Activated naive CD8-positive, alpha-beta T cell treated with anti-CD3 and anti-CD28 coated beads for 36 hours (primary cell): ENCODE data around the gene VBP1. TPM values are rescaled to one million over a fixed set of nuclear protein-coding genes. Genes with fewer than 3 reads are reported as not detected.
"Not testable (repeated sequence)": the region's sequence is repeated elsewhere in the genome, so short reads cannot be mapped to it uniquely, and the experiment has no call there.

Experiments used
- DNase-seq: peaks from one replicate; pipeline ENCODE4 v3.0.0; 2021
- H3K27ac Mint-ChIP-seq: one replicate; pipeline ENCODE4 v1.8.0; 2022; ENCODE audit warnings: mild to moderate bottlenecking, moderate library complexity, mixed read lengths
- H3K27me3 Mint-ChIP-seq: one replicate; pipeline ENCODE4 v1.8.0; 2022; ENCODE audit warnings: mild to moderate bottlenecking, mixed read lengths
- H3K36me3 Mint-ChIP-seq: one replicate; pipeline ENCODE4 v1.8.0; 2021; ENCODE audit warnings: mild to moderate bottlenecking, mixed read lengths
- H3K4me1 Mint-ChIP-seq: one replicate; pipeline ENCODE4 v1.8.0; 2021; ENCODE audit warnings: mixed read lengths
- H3K4me3 Mint-ChIP-seq: one replicate; pipeline ENCODE4 v1.8.0; 2022; ENCODE audit warnings: mild to moderate bottlenecking, moderate library complexity, mixed read lengths
- H3K9me3 Mint-ChIP-seq: one replicate; pipeline ENCODE4 v1.8.0; 2022; ENCODE audit warnings: mixed read lengths
- total RNA-seq, 2 experiments: library from RNA; stranded (reverse); gene quantifications; one replicate each; pipeline ENCODE4 v1.2.3, GENCODE V29; 2021

The VBP1 gene
- total RNA-seq = 10 to 100 TPM; 82.9 to 86.8 TPM

DNA sequence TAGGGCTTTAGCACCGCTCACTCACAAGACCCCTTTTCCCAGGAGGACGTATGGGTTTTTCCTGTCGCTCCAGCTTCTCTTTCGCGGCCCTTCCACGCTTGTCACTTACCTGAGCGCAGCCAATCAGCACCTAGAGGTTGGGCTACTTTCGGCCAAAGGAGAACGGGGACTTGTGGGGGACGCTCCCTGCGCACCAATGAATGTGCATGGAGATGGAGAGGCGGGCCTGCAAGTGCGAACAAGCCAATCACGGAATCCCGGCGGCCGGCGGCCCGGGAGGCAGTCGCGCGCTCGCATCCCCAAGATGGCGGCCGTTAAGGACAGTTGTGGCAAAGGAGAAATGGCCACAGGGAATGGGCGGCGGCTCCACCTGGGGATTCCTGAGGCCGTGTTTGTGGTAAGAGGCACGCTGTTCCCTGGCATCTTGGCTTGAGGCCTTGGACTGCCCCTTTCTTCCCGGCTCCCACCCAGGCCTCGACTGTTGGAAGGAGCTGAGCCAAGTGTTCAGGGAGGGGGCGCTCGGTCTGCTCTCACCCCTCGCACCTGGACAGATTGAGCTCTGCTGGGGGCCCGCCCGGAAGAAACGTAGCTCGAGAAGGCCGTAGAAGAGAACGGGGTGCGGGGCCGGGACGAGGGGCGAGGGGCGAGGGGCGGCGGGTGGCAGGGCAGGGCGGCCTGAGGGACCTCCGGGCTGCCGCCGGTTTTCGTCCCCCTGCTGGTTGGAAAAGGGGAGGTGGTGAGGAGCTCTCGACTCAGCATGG, at the start of gene VBP1:
VBP1 (plus strand) TSS at position 282 of the 761 bp plus-strand sequence; CDS start at position 305, 23 bp downstream.
- Mint-ChIP-seq H3K27ac (peak within 1 kb of the TSS; percentile 89), H3K9me3 (no peaks in the 10 kb centered on the region), H3K36me3 (peaks cover 11% of the 10 kb centered on the region), H3K4me1 (peaks cover 17% of the 10 kb centered on the region), H3K4me3 (peak within 1 kb of the TSS; percentile 97), H3K27me3 (no peaks in the 10 kb centered on the region)
- peak; percentile 87 for DNase-seq

- Mint-ChIP-seq H3K27ac (no peak overlapping the region), H3K36me3 (no peaks in the 10 kb centered on the region), H3K4me3 (no peak overlapping the region), H3K27me3 (no peaks in the 10 kb centered on the region), H3K9me3 (no peaks in the 10 kb centered on the region), H3K4me1 (no peaks in the 10 kb centered on the region)
- no peak for DNase-seq
These were observed 46.4 kb upstream of the VBP1 start for GRCh38 chrX:155169881-155170280.

DNA sequence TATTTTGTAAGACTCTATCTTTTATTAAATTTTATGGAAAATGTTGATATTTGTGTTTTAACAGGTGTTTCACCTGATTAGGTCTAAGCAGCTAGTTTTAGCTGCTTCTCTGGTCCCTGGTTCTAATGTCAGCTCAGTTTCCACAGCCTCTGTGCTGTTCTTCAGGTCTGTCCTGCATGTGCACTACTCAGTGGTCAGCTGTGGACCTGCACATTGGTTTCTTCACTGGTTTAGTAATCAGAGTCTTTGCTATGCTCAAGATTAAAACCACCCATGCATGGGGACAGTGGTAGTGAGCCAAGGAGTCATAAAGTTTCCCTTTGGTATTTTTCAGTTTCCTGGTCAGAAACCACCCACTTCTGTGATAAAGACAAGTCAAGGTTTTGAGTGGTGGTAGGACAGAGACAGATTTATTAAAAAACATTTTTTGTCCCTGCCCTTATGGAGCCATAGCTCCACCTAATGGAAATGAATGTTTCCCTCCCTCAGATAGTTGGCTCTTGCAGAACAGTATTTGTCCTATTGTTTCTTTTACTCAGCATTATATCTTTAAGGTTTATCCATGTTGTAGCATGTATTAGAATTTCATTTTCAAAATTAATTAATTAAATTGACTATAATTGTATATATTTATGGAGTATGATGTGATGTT, 36.8 kb upstream of the VBP1 start:
- Mint-ChIP-seq H3K4me3 (no peak overlapping the region), H3K9me3 (no peaks in the 10 kb centered on the region)

DNA sequence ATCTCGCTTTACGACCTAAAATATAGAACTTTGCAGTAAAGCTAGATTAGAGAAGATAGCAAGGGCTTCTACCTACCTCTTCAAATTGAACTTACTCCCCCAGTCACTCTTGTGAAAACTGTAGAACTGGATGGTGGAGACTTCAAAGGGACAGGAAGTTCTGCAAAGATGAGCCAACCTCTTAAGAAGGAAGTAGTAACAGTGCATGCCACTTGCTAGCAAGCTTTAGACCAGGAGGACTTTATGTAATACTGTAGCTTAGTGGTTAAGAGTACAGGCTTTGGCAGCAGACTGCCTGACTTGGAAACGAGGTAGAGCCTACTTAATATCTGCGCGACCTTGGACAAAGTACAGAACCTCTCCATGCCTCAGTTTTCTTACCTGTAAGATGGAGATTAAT, 27.5 kb upstream of the VBP1 start:
- H3K4me1 Mint-ChIP-seq = peaks cover 22% of the 10 kb centered on the region
- DNase-seq = no peak
- H3K4me3 Mint-ChIP-seq = no peak overlapping the region
- H3K36me3 Mint-ChIP-seq = peaks cover 34% of the 10 kb centered on the region
- peak overlapping the region; percentile 78 for H3K27ac Mint-ChIP-seq
- H3K27me3 Mint-ChIP-seq = no peaks in the 10 kb centered on the region
- peaks cover 34% of the 10 kb centered on the region for H3K9me3 Mint-ChIP-seq

More for the DNA sequence above, 36.8 kb upstream of the VBP1 start:
- Mint-ChIP-seq H3K27me3 (no peaks in the 10 kb centered on the region), H3K36me3 (no peaks in the 10 kb centered on the region), H3K27ac (no peak overlapping the region), H3K4me1 (no peaks in the 10 kb centered on the region)
- DNase-seq = no peak

- Mint-ChIP-seq H3K27me3 (no peaks in the 10 kb centered on the region), H3K9me3 (no peaks in the 10 kb centered on the region), H3K4me3 (no peak overlapping the region), H3K36me3 (no peaks in the 10 kb centered on the region), H3K4me1 (peaks cover 2% of the 10 kb centered on the region), H3K27ac (no peak overlapping the region)
- DNase-seq = no peak
These were observed 5.1 kb upstream of the VBP1 start for GRCh38 chrX:155211208-155211607.

DNA sequence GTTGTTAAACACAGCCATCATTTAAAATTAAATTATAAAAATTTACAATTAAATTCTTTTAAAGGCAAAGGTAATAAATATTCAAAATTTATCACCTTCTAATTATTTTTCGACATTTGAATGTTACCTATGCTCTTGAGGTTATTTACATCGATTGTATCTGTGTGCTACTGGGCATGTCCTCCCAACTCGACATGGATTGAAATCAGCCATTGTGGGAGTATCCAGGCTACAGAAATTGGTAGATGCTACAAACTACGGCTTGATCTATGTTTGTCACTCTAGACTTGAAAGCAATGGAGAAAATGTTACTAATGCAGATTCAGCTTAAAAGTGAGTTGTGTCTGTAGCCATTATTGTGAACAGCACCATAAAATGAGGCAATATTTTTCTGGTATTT, 2.5 kb upstream of the VBP1 start:
- H3K36me3 Mint-ChIP-seq = peaks cover 8% of the 10 kb centered on the region
- no peak overlapping the region for H3K27ac Mint-ChIP-seq
- no peak for DNase-seq
- H3K9me3 Mint-ChIP-seq = no peaks in the 10 kb centered on the region
- no peaks in the 10 kb centered on the region for H3K27me3 Mint-ChIP-seq
- peaks cover 14% of the 10 kb centered on the region for H3K4me1 Mint-ChIP-seq
- no peak overlapping the region for H3K4me3 Mint-ChIP-seq

DNA sequence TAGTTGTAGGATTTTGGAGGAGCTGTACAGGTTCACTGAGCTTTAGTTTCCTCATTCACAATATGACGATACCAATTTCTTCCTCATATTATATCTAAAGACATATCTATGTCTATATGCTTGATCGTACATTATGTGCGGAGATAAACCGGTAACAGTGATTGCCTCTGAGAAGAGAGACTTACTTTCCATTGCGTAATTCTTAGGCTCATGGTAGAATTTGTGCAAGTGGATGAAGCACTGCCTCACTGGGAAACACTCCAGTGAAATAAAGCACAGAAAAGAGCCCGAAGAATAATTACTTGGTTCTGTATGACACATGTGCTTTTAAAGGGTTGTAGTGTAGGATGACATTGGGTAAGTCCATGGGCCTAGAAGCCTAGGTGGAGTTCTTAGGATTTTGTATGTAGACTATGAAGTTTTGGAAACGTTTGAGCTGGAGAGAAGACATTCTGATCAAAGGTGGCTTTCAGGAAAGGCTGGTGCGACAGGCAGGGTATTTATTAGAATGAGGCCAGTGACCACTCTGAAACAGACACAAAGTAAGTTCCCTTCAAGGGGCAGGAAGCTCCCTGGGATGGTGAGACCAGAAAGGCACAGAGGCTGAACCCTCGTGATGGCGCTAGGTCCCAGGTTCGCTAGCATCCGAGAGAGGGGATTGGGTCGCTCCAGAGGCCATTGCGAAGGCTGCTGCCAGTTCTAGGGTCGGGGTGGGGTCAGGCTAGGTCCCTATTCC, 649 bp upstream of the VBP1 start:
- Mint-ChIP-seq H3K4me1 (peaks cover 17% of the 10 kb centered on the region), H3K9me3 (no peaks in the 10 kb centered on the region), H3K27ac (peak overlapping the region; percentile 89), H3K36me3 (peaks cover 11% of the 10 kb centered on the region), H3K4me3 (peak overlapping the region; percentile 97), H3K27me3 (no peaks in the 10 kb centered on the region)
- DNase-seq = no peak

- DNase-seq = no peak
- Mint-ChIP-seq H3K27ac (peak overlapping the region; percentile 89), H3K36me3 (peaks cover 17% of the 10 kb centered on the region), H3K4me3 (peak overlapping the region; percentile 97), H3K9me3 (no peaks in the 10 kb centered on the region), H3K4me1 (peaks cover 17% of the 10 kb centered on the region), H3K27me3 (no peaks in the 10 kb centered on the region)
These were observed 730 bp downstream of the VBP1 start for GRCh38 chrX:155216940-155217440.

GRCh38 chrX:155218777-155219176, 2.5 kb downstream of the VBP1 start:
- no peak overlapping the region for H3K27ac Mint-ChIP-seq

GRCh38 chrX:155221351-155221750, 5.1 kb downstream of the VBP1 start:
- Mint-ChIP-seq H3K4me1 (peaks cover 18% of the 10 kb centered on the region), H3K9me3 (no peaks in the 10 kb centered on the region), H3K27ac (no peak overlapping the region), H3K27me3 (no peaks in the 10 kb centered on the region), H3K4me3 (no peak overlapping the region), H3K36me3 (peaks cover 38% of the 10 kb centered on the region)
- no peak for DNase-seq

More at GRCh38 chrX:155218777-155219176, 2.5 kb downstream of the VBP1 start:
- peak overlapping the region; percentile 22 for H3K4me3 Mint-ChIP-seq
- H3K9me3 Mint-ChIP-seq = no peaks in the 10 kb centered on the region
- H3K4me1 Mint-ChIP-seq = peaks cover 17% of the 10 kb centered on the region
- H3K27me3 Mint-ChIP-seq = no peaks in the 10 kb centered on the region
- peaks cover 28% of the 10 kb centered on the region for H3K36me3 Mint-ChIP-seq
- DNase-seq = no peak

DNA sequence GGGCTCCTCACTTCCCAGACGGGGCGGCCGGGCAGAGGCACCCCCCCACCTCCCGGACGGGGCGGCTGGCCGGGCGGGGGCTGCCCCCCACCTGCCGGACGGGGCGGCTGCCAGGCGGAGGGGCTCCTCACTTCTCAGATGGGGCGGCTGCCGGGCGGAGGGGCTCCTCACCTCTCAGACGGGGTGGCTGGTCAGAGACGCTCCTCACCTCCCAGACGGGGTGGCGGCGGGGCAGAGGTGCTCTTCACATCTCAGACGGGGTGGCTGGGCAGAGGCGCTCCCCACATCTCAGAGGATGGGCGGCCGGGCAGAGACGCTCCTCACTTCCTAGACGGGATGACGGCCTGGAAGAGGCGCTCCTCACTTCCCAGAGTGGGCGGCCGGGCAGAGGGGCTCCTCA, 7.5 kb downstream of the VBP1 start:
- H3K27me3 Mint-ChIP-seq, DNase-seq, H3K4me3 Mint-ChIP-seq, H3K27ac Mint-ChIP-seq, H3K9me3 Mint-ChIP-seq, H3K4me1 Mint-ChIP-seq: not testable (repeated sequence)
- H3K36me3 Mint-ChIP-seq = peaks cover 30% of the 10 kb centered on the region

DNA sequence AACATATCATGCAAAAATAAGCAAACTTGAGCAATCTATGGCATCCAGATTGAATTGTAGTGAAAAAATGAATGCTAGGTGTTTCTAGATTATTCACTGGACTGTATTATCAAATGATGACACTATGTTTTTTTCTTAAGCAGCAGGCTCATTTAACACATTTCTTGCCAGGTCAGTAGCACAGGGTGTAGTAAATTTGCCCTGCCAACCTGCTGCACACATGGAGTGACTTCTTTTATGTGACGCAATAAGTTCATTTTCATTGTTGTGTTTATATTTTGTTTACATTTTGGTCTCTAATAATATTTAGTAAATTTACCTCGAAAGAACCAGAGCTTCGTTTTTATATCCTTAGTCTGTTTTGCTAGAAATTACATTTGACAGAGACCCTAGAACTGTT, 9.5 kb downstream of the VBP1 start:
- H3K36me3 Mint-ChIP-seq = peaks cover 30% of the 10 kb centered on the region
- H3K27me3 Mint-ChIP-seq = no peaks in the 10 kb centered on the region
- DNase-seq = no peak
- H3K4me1 Mint-ChIP-seq = peaks cover 5% of the 10 kb centered on the region
- no peaks in the 10 kb centered on the region for H3K9me3 Mint-ChIP-seq
- no peak overlapping the region for H3K27ac Mint-ChIP-seq
- no peak overlapping the region for H3K4me3 Mint-ChIP-seq

DNA sequence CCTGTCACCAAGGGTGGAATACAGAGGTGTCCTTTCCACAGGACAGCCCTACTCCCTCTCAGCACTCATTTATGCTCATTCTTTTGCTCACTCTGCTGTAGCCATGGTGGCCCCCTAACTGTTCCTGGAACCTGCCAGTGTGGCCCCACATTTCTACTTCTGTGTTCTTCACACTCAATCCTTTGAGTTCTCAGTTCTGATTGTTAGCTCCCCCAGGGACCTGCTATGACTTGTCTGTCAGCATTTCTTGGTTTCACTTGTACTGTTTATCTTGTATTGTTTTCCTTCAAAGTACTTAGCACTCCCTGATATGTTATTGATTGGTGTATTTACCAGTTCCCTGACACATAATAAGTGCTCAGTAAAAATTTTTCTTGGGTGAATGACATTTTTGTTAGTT, 14.9 kb downstream of the VBP1 start:
- Mint-ChIP-seq H3K9me3 (no peaks in the 10 kb centered on the region), H3K4me1 (peaks cover 11% of the 10 kb centered on the region), H3K27ac (peak overlapping the region; percentile 35), H3K36me3 (peaks cover 6% of the 10 kb centered on the region), H3K27me3 (no peaks in the 10 kb centered on the region), H3K4me3 (no peak overlapping the region)
- no peak for DNase-seq

GRCh38 chrX:155235891-155236290, 19.6 kb downstream of the VBP1 start:
- Mint-ChIP-seq H3K27ac (no peak overlapping the region), H3K36me3 (peaks cover 9% of the 10 kb centered on the region), H3K4me3 (no peak overlapping the region), H3K9me3 (no peaks in the 10 kb centered on the region), H3K4me1 (peaks cover 5% of the 10 kb centered on the region), H3K27me3 (no peaks in the 10 kb centered on the region)
- no peak for DNase-seq

- H3K27me3 Mint-ChIP-seq = no peaks in the 10 kb centered on the region
- H3K4me3 Mint-ChIP-seq = no peak overlapping the region
- H3K9me3 Mint-ChIP-seq = no peaks in the 10 kb centered on the region
- H3K27ac Mint-ChIP-seq = peak overlapping the region; percentile 58
- no peak for DNase-seq
- peaks cover 9% of the 10 kb centered on the region for H3K36me3 Mint-ChIP-seq
- H3K4me1 Mint-ChIP-seq = no peaks in the 10 kb centered on the region
These were observed 21.5 kb downstream of the VBP1 start for GRCh38 chrX:155237719-155238118.
